PC-3 (cell line): ENCODE measurements around the gene TGM2. TPM values are rescaled to one million over a fixed set of nuclear protein-coding genes. Genes with fewer than 3 reads are reported as not detected.

Experiments used
- ATAC-seq: fragments of 200-7000 bp; cut with Tn5 transposase; 2 replicates; pipeline ENCODE4 v1.9.1; 2020; ENCODE audit warnings: mild to moderate bottlenecking, moderate library complexity
- BruUV-seq: library from RNA; stranded (reverse); fragments of 400-500 nt; replicated peaks from 2 replicates; lab custom pipeline; 2021; lab: Mats Ljungman, UMichigan
- CTCF ChIA-PET: fragments of 300-600 bp; sonication (Branson Sonifier 250); formaldehyde crosslinking; loops from one replicate; lab custom pipeline; 2022; ENCODE audit warnings: antibody characterized with exemption; lab: Charles Lee
- POLR2A ChIA-PET: fragments of 300-600 bp; sonication (Branson Sonifier 250); formaldehyde crosslinking; loops from one replicate; lab custom pipeline; 2022; ENCODE audit warnings: antibody characterized with exemption; ENCODE audit not compliant: unreplicated experiment; lab: Charles Lee
- DNase-seq: peaks from one replicate; pipeline ENCODE4 v3.0.0-alpha.2; 2015
- H2AFZ ChIP-seq: fragments of 300-600 bp; sonication (generic); 2 replicates; pipeline ENCODE4 v1.6.0; 2016; ENCODE audit warnings: antibody characterized with exemption, low read length
- H3F3A ChIP-seq: fragments of 300-600 bp; sonication (generic); one replicate; pipeline ENCODE4 v1.6.0; 2017; ENCODE audit warnings: antibody characterized with exemption, low read length, control low read depth, mild to moderate bottlenecking; ENCODE audit not compliant: unreplicated experiment
- H3K27ac ChIP-seq: fragments of 300-600 bp; sonication (generic); 2 replicates; pipeline ENCODE4 v1.5.1; 2016; ENCODE audit warnings: mild to moderate bottlenecking, low read length
- H3K27me3 ChIP-seq: fragments of 300-600 bp; sonication (generic); 2 replicates; pipeline ENCODE4 v1.6.1; 2016; ENCODE audit warnings: low read length, mixed read lengths
- H3K36me3 ChIP-seq: fragments of 300-600 bp; sonication (generic); 2 replicates; pipeline ENCODE4 v1.6.1; 2016; ENCODE audit warnings: low read depth, mixed run types, low read length, mixed read lengths
- H3K4me1 ChIP-seq: fragments of 300-600 bp; sonication (generic); 2 replicates; pipeline ENCODE4 v1.5.1; 2016; ENCODE audit warnings: low read length; ENCODE audit not compliant: insufficient read depth
- H3K4me2 ChIP-seq: fragments of 300-600 bp; sonication (generic); 2 replicates; pipeline ENCODE4 v1.6.0; 2016; ENCODE audit warnings: low read length
- H3K4me3 ChIP-seq: fragments of 300-600 bp; sonication (generic); 2 replicates; pipeline ENCODE4 v1.5.1; 2016; ENCODE audit warnings: mild to moderate bottlenecking, low read length, mixed read lengths
- H3K79me2 ChIP-seq: fragments of 300-600 bp; sonication (generic); 2 replicates; pipeline ENCODE4 v1.6.1; 2017; ENCODE audit warnings: low read length, mixed read lengths
- H3K9ac ChIP-seq: fragments of 300-600 bp; sonication (generic); 2 replicates; pipeline ENCODE4 v1.6.0; 2016; ENCODE audit warnings: mild to moderate bottlenecking, low read length
- H3K9me2 ChIP-seq: fragments of 300-600 bp; sonication (generic); replicated peaks from 2 replicates; pipeline ENCODE4 v1.6.1; 2016; ENCODE audit warnings: mixed run types, low read length, mixed read lengths
- H3K9me3 ChIP-seq: fragments of 300-600 bp; sonication (generic); 2 replicates; pipeline ENCODE4 v1.6.1; 2016; ENCODE audit warnings: low read length, mixed read lengths
- H4K20me1 ChIP-seq: fragments of 300-600 bp; sonication (generic); 2 replicates; pipeline ENCODE4 v1.6.1; 2016; ENCODE audit warnings: low read length, mixed read lengths
- CTCF ChIP-seq: fragments of 300-600 bp; sonication (generic); conservative IDR thresholded peaks from 2 replicates; pipeline ENCODE4 v1.5.1; 2017; ENCODE audit warnings: antibody characterized with exemption, low read depth, mild to moderate bottlenecking, low read length
- EZH2 ChIP-seq: fragments of 300-600 bp; sonication (generic); IDR thresholded peaks from one replicate; pipeline ENCODE4 v1.6.1; 2017; ENCODE audit warnings: antibody characterized with exemption, mild to moderate bottlenecking, low read length; ENCODE audit not compliant: unreplicated experiment
- EZH2phosphoT487 ChIP-seq: fragments of 300-600 bp; sonication (generic); IDR thresholded peaks from 2 replicates; pipeline ENCODE4 v1.6.1; 2018; ENCODE audit warnings: mild to moderate bottlenecking, antibody characterized with exemption, low read length, borderline replicate concordance
- intact Hi-C: fragments of 100-400 bp; cut with micrococcal nuclease; formaldehyde crosslinking; loops from 2 replicates; pipeline ENCODE4 v1.9.0; 2023
- total RNA-seq: library from RNA; depleted of rRNA; stranded (reverse); fragments of >200 nt; gene quantifications from 2 replicates; pipeline ENCODE4 v1.2.3, GENCODE V29; 2014

TGM2 gene
- total RNA-seq, 1 experiment from 2014 or later = 583 TPM

DNA sequence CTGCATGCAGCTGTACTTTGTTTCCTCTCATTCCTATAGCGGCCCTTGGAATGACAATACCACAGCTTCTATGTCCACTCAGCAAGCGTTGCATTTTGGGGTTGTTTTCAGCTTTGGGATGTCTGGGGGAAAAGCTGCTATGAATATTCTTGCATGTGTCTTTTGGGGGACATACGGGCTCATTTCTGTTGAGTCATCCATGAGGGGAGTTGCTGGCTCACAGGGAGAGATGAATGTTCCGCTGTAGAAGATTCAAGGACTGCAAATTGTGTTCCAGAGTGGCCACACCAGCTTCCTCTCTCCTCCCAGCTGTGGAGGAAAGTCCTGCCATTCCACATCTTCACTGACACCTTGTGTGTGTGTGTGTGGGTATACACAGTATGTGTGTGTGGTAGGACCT, 43.3 kb downstream of the TGM2 start:
- intact Hi-C loops = no loop called here
- H3K9ac ChIP-seq = no peak overlapping the region
- peaks cover 10% of the 10 kb centered on the region for H3F3A ChIP-seq
- no peaks in the 10 kb centered on the region for H3K27me3 ChIP-seq
- H3K4me3 ChIP-seq = no peak overlapping the region
- no peaks in the 10 kb centered on the region for H4K20me1 ChIP-seq
- H2AFZ ChIP-seq = no peak overlapping the region
- ChIA-PET CTCF (no interaction called here), POLR2A (no interaction called here)
- no peaks in the 10 kb centered on the region for H3K9me2 ChIP-seq
- no peaks in the 10 kb centered on the region for H3K9me3 ChIP-seq
- peaks cover 51% of the 10 kb centered on the region for H3K4me1 ChIP-seq
- ATAC-seq (no peak), DNase-seq (no peak)
- no peak overlapping the region for H3K4me2 ChIP-seq
- no TSS peak for BruUV-seq
- 0 out of 2 replicates have a peak, but pooled peaks cover under 1% of the 10 kb centered on the region for H3K36me3 ChIP-seq
- no peak overlapping the region for H3K27ac ChIP-seq
- no peak for TF ChIP-seq EZH2
- TF ChIP-seq EZH2phosphoT487 = no peak
- TF ChIP-seq CTCF = no peak
- H3K79me2 ChIP-seq = no peaks in the 10 kb centered on the region

GRCh38 chr20:38120625-38120988, 44.5 kb downstream of the TGM2 start:
- intact Hi-C loops = no loop called here
- no peak overlapping the region for H3K9ac ChIP-seq
- no peak for ATAC-seq
- DNase-seq = no peak
- no peaks in the 10 kb centered on the region for H3K9me2 ChIP-seq
- peaks cover 43% of the 10 kb centered on the region for H3K4me1 ChIP-seq
- H3K9me3 ChIP-seq = no peaks in the 10 kb centered on the region
- ChIA-PET POLR2A (no interaction called here), CTCF (no interaction called here)
- no peaks in the 10 kb centered on the region for H3K79me2 ChIP-seq
- H2AFZ ChIP-seq = no peak overlapping the region
- no peak overlapping the region for H3K27ac ChIP-seq
- TF ChIP-seq EZH2phosphoT487 = no peak
- TF ChIP-seq CTCF = no peak
- no peak for TF ChIP-seq EZH2
- no peak overlapping the region for H3K4me2 ChIP-seq
- 0 out of 2 replicates have a peak, but pooled peaks cover 5% of the 10 kb centered on the region for H3K36me3 ChIP-seq
- H4K20me1 ChIP-seq = no peaks in the 10 kb centered on the region
- peaks cover 10% of the 10 kb centered on the region for H3F3A ChIP-seq
- no peak overlapping the region for H3K4me3 ChIP-seq
- no TSS peak for BruUV-seq
- no peaks in the 10 kb centered on the region for H3K27me3 ChIP-seq

DNA sequence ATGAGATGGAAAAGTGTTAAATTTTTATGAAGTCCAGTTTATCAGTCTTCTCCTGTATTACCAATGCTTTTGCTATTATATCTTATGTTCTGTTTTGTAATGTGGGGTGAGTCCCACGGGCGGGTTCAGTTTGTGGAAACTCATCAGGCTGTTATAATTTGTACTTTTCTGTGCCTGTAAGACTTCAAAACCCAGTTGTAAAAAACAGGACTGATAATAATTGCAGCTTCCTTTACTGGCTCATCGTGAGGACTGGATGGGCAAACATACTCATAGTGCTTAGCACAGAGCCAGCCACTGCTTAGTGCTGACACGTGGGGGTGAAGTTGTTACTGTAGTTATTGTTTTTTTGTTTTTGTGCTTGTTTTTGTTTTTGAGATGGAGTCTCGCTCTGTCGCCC, 45.6 kb downstream of the TGM2 start:
- Histone ChIP-seq H3K4me1 (peaks cover 41% of the 10 kb centered on the region), H3K4me2 (no peak overlapping the region), H3K9me3 (no peaks in the 10 kb centered on the region), H3K9me2 (no peaks in the 10 kb centered on the region), H3K27ac (no peak overlapping the region), H3K36me3 (0 out of 2 replicates have a peak, but pooled peaks cover 5% of the 10 kb centered on the region), H2AFZ (no peak overlapping the region), H3F3A (peaks cover 10% of the 10 kb centered on the region), H3K4me3 (no peak overlapping the region), H4K20me1 (no peaks in the 10 kb centered on the region), H3K9ac (no peak overlapping the region), H3K27me3 (no peaks in the 10 kb centered on the region), H3K79me2 (no peaks in the 10 kb centered on the region)
- CTCF ChIA-PET = interaction anchor here (0.5 kb wide), 1 partner anchor 307 kb away, joined by 3 read pairs; no protein-coding TSS in a partner anchor
- POLR2A ChIA-PET = no interaction called here
- DNase-seq (no peak), ATAC-seq (no peak)
- TF ChIP-seq CTCF = no peak
- no peak for TF ChIP-seq EZH2
- no TSS peak for BruUV-seq
- intact Hi-C loops = loop anchor here (5.0 kb wide), 1 partner anchor 38 kb away; no protein-coding TSS in a partner anchor
